Measurements from ENCODE around the gene RIPOR3. TPM values are rescaled to one million over a fixed set of nuclear protein-coding genes. Genes with fewer than 3 reads are reported as not detected.

Gene RIPOR3
- total and polyA plus RNA-seq, 2 experiments from 2014 or later: 5.6 to 5.7 TPM

DNA sequence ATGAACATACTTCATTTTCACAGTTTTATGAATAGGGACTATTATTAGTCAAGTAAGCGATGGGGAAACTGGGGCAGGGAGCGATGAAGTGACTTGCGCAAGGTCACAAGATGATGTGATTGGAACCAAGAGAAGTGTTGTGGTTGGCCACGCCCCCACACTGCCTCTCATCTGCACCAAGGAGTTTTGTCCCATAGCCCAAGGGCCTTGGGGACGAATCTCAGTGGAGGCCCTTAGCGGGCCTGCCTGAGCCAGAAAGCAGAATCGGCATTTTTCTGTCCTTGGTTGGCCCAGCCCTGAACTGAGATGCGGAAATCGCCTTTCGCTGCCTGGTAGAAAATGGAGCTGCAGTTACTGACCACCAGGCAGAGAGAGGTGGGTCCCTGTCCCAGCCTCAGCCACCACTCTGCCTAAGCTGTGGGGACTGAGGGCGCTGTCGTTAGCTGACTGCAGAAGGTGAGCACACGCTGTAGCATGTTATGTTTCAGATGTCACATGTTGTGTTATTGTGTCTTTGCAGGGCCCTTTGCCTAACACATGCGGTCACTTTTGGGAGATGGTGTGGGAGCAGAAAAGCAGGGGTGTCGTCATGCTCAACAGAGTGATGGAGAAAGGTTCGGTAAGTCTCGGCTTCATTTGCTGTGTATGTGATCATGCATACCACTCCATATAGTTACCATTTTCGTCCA, 123.3 kb downstream of the RIPOR3 start:
- Histone ChIP-seq H4K20me1 (ENCODE audit: insufficient read depth, poor library complexity, severe bottlenecking) (peaks cover 5% of the 10 kb centered on the region), H3K4me3 (no peak overlapping the region), H3K27me3 (no peaks in the 10 kb centered on the region), H3K79me2 (peaks cover 43% of the 10 kb centered on the region), H3K4me2 (no peak overlapping the region), H3K9me2 (replicated peaks; ENCODE audit: insufficient read depth) (no peaks in the 10 kb centered on the region), H3K36me3 (replicated peaks; ENCODE audit: insufficient read depth, low read depth) (no peaks in the 10 kb centered on the region), H3K9me3 (ENCODE audit: low read depth) (no peaks in the 10 kb centered on the region), H3K4me1 (ENCODE audit: insufficient read depth) (peaks cover 16% of the 10 kb centered on the region), H3K27ac (no peak overlapping the region), H2AFZ (no peak overlapping the region)
- no peak for DNase-seq (ENCODE audit: low spot score)
- 95% methylated on average over 17 of the region's 18 CpGs for WGBS (ENCODE audit: low lambda C conversion rate, missing lambda C conversion rate)
- TF ChIP-seq EZH2 (IDR thresholded peaks at IDR 0.05; ENCODE audit: borderline replicate concordance) (no peak), EZH2phosphoT487 (IDR thresholded peaks at IDR 0.05; ENCODE audit: low read depth, severe bottlenecking, unreplicated experiment) (no peak)
- TF ChIP-seq, protein P1, sequence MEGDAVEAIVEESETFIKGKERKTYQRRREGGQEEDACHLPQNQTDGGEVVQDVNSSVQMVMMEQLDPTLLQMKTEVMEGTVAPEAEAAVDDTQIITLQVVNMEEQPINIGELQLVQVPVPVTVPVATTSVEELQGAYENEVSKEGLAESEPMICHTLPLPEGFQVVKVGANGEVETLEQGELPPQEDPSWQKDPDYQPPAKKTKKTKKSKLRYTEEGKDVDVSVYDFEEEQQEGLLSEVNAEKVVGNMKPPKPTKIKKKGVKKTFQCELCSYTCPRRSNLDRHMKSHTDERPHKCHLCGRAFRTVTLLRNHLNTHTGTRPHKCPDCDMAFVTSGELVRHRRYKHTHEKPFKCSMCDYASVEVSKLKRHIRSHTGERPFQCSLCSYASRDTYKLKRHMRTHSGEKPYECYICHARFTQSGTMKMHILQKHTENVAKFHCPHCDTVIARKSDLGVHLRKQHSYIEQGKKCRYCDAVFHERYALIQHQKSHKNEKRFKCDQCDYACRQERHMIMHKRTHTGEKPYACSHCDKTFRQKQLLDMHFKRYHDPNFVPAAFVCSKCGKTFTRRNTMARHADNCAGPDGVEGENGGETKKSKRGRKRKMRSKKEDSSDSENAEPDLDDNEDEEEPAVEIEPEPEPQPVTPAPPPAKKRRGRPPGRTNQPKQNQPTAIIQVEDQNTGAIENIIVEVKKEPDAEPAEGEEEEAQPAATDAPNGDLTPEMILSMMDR (IDR thresholded peaks at IDR 0.05; ENCODE audit: poor library complexity): no peak

DNA sequence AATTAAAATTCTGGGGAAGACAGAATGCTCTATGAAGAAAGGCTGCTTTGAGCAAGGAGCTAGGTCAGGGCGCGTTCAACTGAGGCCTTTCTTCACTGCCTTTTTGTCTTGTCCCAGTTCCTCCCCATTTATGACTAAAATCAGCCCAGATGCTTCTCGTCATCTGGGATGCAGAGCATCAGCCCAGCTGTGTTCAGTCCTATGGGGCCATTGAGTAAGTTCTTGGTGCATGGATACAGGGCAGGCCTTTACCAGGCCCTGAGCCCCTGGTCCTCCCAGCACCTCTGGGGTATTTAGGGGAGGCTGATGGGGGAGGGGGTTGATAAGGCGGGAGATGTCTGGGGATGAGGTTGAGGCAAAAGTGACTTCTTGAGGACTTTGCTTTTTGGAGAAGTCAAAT, 125.5 kb downstream of the RIPOR3 start:
- Histone ChIP-seq H3K9me3 (ENCODE audit: low read depth) (no peaks in the 10 kb centered on the region), H4K20me1 (ENCODE audit: insufficient read depth, poor library complexity, severe bottlenecking) (no peaks in the 10 kb centered on the region), H3K36me3 (replicated peaks; ENCODE audit: insufficient read depth, low read depth) (no peaks in the 10 kb centered on the region), H3K4me2 (no peak overlapping the region), H3K27me3 (no peaks in the 10 kb centered on the region), H3K4me1 (ENCODE audit: insufficient read depth) (peaks cover 24% of the 10 kb centered on the region), H2AFZ (no peak overlapping the region), H3K9me2 (replicated peaks; ENCODE audit: insufficient read depth) (no peaks in the 10 kb centered on the region), H3K4me3 (no peak overlapping the region), H3K79me2 (peaks cover 36% of the 10 kb centered on the region), H3K27ac (no peak overlapping the region)
- DNase-seq (ENCODE audit: low spot score): no peak
- WGBS (ENCODE audit: low lambda C conversion rate, missing lambda C conversion rate): 99% methylated on average over 4 of the region's 4 CpGs
- TF ChIP-seq, protein P1 (IDR thresholded peaks at IDR 0.05; ENCODE audit: poor library complexity): no peak
- TF ChIP-seq EZH2phosphoT487 (IDR thresholded peaks at IDR 0.05; ENCODE audit: low read depth, severe bottlenecking, unreplicated experiment): no peak
- TF ChIP-seq EZH2 (IDR thresholded peaks at IDR 0.05; ENCODE audit: borderline replicate concordance): no peak

DNA sequence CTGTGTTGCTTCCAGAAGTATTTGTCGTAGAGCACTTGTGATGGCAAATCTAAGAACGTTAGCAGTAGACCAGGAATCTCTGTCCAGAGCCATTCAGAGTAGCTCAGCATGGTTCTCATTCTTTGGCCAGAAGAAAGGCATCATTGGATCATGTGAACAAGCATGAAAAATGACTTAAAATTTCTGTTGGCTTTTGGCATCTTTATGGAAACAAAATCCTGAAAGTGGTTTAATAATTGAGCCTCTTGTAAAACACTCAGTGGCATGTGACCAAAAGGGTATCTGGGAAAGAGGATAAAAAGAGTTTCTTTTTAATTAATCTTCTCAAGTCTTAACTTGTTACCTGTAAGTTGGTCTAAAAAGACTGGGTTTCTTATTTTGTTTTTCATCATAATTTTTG, 126.0 kb downstream of the RIPOR3 start:
- Histone ChIP-seq H3K4me2 (no peak overlapping the region), H3K79me2 (peaks cover 38% of the 10 kb centered on the region), H2AFZ (no peak overlapping the region), H3K4me3 (no peak overlapping the region), H4K20me1 (ENCODE audit: insufficient read depth, poor library complexity, severe bottlenecking) (no peaks in the 10 kb centered on the region), H3K9me3 (ENCODE audit: low read depth) (no peaks in the 10 kb centered on the region), H3K9me2 (replicated peaks; ENCODE audit: insufficient read depth) (no peaks in the 10 kb centered on the region), H3K27ac (no peak overlapping the region), H3K36me3 (replicated peaks; ENCODE audit: insufficient read depth, low read depth) (no peaks in the 10 kb centered on the region), H3K27me3 (no peaks in the 10 kb centered on the region), H3K4me1 (ENCODE audit: insufficient read depth) (peaks cover 29% of the 10 kb centered on the region)
- WGBS (ENCODE audit: low lambda C conversion rate, missing lambda C conversion rate): 75% methylated on average over 2 of the region's 2 CpGs
- DNase-seq (ENCODE audit: low spot score): no peak
- TF ChIP-seq EZH2phosphoT487 (IDR thresholded peaks at IDR 0.05; ENCODE audit: low read depth, severe bottlenecking, unreplicated experiment): no peak
- no peak for TF ChIP-seq EZH2 (IDR thresholded peaks at IDR 0.05; ENCODE audit: borderline replicate concordance)
- TF ChIP-seq, protein P1 (IDR thresholded peaks at IDR 0.05; ENCODE audit: poor library complexity): no peak

Data from hepatocyte (in vitro differentiated cells).